GM21526 (cell line): ENCODE results near the gene PHF20.
"Not testable (repeated sequence)": the region's sequence is repeated elsewhere in the genome, so short reads cannot be mapped to it uniquely, and the experiment has no call there.

Experiments
- ATAC-seq: cut with Tn5 transposase; IDR thresholded peaks from one replicate; pipeline ENCODE4 v1.9.1; 2021; ENCODE audit warnings: moderate library complexity; ENCODE audit not compliant: unreplicated experiment, low FRiP score

PHF20 gene

GRCh38 chr20:35773154-35773751 lies 1.4 kb downstream of the PHF20 start:
- ATAC-seq = no peak

- ATAC-seq = no peak
Measured at GRCh38 chr20:35774391-35774790, 2.6 kb downstream of the PHF20 start.

- no peak for ATAC-seq
Measured at GRCh38 chr20:35776513-35777101, 4.8 kb downstream of the PHF20 start.

GRCh38 chr20:35783811-35784210 lies 12.0 kb downstream of the PHF20 start:
- ATAC-seq = not testable (repeated sequence)

GRCh38 chr20:35785541-35785940 lies 13.7 kb downstream of the PHF20 start:
- not testable (repeated sequence) for ATAC-seq

GRCh38 chr20:35788796-35789195 lies 17.0 kb downstream of the PHF20 start:
- no peak for ATAC-seq

GRCh38 chr20:35791097-35791496 lies 19.3 kb downstream of the PHF20 start:
- no peak for ATAC-seq

GRCh38 chr20:35791821-35792220 lies 20.0 kb downstream of the PHF20 start:
- ATAC-seq = no peak

GRCh38 chr20:35792740-35793139 lies 20.9 kb downstream of the PHF20 start:
- no peak for ATAC-seq

GRCh38 chr20:35796571-35796970 lies 24.8 kb downstream of the PHF20 start:
- no peak for ATAC-seq

- no peak for ATAC-seq
Measured at GRCh38 chr20:35801865-35802264, 30.1 kb downstream of the PHF20 start.

GRCh38 chr20:35806075-35806474 lies 34.3 kb downstream of the PHF20 start:
- no peak for ATAC-seq

GRCh38 chr20:35807877-35808276 lies 36.1 kb downstream of the PHF20 start:
- ATAC-seq = no peak

GRCh38 chr20:35820715-35821114 lies 48.9 kb downstream of the PHF20 start:
- ATAC-seq = no peak

- no peak for ATAC-seq
Measured at GRCh38 chr20:35821807-35822242, 50.0 kb downstream of the PHF20 start.

GRCh38 chr20:35823147-35823546 lies 51.3 kb downstream of the PHF20 start:
- ATAC-seq = no peak

- no peak for ATAC-seq
Measured at GRCh38 chr20:35823937-35824336, 52.1 kb downstream of the PHF20 start.

- ATAC-seq = no peak
Measured at GRCh38 chr20:35826397-35826998, 54.7 kb downstream of the PHF20 start.

- ATAC-seq = no peak
Measured at GRCh38 chr20:35828434-35828833, 56.6 kb downstream of the PHF20 start.

GRCh38 chr20:35828916-35829315 lies 57.1 kb downstream of the PHF20 start:
- ATAC-seq = no peak

- no peak for ATAC-seq
Measured at GRCh38 chr20:35830264-35830663, 58.4 kb downstream of the PHF20 start.

GRCh38 chr20:35831029-35831428 lies 59.2 kb downstream of the PHF20 start:
- ATAC-seq = no peak
